GM19468 (cell line): Measurements from ENCODE around the gene ERGIC3.
A peak's percentile ranks its signal among the peaks of the same experiment; 100 is the strongest.

ENCODE experiments used
- ATAC-seq: cut with Tn5 transposase; IDR thresholded peaks from one replicate; pipeline ENCODE4 v1.9.1; 2021; ENCODE audit warnings: mild to moderate bottlenecking, moderate library complexity, moderate number of reproducible peaks; ENCODE audit not compliant: unreplicated experiment; ENCODE audit errors: extremely low read depth

Gene ERGIC3

DNA sequence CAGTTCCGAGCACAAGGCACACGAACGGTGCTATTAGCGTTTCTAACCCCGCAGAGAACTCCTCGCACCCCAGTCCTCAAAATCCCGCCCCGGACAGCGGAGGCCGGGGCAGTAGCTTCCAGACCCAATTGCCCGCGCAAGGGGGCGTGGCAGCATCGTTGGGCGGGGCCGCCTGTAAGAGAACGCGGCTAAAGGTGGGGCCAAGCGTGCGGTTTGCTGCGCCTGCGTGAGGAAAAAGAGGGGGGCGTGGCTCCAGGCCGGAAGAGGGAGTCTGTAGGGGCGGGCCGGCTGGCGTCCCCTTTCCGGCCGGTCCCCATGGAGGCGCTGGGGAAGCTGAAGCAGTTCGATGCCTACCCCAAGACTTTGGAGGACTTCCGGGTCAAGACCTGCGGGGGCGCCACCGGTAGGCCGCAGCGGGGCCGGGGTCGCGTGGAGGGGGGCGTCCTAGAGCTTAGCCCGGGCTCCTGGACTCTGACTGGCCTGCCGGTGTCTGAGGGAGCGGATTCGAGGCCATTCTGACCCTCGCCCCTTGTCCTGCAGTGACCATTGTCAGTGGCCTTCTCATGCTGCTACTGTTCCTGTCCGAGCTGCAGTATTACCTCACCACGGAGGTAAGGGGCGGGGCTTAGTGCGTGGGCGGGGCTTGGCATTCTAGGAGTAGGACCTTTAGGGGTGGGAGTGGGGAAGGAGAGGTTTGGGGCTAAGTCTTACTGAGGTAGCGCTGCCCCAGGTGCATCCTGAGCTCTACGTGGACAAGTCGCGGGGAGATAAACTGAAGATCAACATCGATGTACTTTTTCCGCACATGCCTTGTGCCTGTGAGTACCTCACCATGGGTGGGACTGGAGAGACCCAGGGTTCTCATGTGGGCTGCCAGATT lies at the start of gene ERGIC3:
Gene ERGIC3 (plus strand): TSS at position 296 of the 880 bp plus-strand sequence. CDS start 20 bp downstream, at position 316.
- peak; percentile 69 for ATAC-seq

- ATAC-seq = no peak
Measured at GRCh38 chr20:35492352-35492751, 49.5 kb upstream of the ERGIC3 start.

- ATAC-seq = no peak
Measured at GRCh38 chr20:35496481-35496880, 45.4 kb upstream of the ERGIC3 start.

- no peak for ATAC-seq
Measured at GRCh38 chr20:35497320-35497719, 44.6 kb upstream of the ERGIC3 start.

- no peak for ATAC-seq
Measured at GRCh38 chr20:35497780-35498189, 44.1 kb upstream of the ERGIC3 start.

DNA sequence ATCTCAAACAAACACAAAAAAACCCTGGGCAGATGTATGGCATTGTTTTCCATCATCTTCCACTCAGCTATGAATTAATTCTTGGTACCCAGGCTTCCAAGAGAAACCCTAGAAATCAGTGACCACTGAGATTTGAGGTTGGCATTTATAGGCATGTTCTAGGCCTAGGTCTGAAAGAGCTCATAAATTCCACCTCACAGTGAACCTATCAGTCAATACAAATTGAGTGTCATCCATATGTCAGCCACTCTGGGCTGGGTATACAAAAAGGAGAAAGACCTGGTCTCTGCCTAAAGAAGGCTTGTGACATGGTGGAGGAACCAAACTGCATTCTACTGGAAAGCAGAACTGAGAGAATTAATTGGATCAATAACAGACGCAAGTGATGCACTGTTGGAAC lies 42.6 kb upstream of the ERGIC3 start:
- no peak for ATAC-seq

DNA sequence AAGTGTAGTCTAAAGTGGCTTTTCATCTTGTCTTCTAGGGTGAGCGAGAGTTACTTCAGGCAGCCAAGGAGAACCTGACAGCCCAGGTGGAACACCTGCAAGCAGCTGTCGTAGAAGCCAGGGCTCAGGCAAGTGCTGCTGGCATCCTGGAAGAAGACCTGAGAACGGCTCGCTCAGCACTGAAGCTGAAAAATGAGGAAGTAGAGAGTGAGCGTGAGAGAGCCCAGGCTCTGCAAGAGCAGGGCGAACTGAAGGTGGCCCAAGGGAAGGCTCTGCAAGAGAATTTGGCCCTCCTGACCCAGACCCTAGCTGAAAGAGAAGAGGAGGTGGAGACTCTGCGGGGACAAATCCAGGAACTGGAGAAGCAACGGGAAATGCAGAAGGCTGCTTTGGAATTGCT lies 39.5 kb upstream of the ERGIC3 start:
- ATAC-seq = no peak

DNA sequence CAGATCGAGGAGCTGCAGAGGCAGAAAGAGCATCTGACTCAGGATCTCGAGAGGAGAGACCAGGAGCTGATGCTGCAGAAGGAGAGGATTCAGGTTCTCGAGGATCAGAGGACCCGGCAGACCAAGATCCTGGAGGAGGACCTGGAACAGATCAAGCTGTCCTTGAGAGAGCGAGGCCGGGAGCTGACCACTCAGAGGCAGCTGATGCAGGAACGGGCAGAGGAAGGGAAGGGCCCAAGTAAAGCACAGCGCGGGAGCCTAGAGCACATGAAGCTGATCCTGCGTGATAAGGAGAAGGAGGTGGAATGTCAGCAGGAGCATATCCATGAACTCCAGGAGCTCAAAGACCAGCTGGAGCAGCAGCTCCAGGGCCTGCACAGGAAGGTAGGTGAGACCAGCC lies 38.6 kb upstream of the ERGIC3 start:
- ATAC-seq = no peak

DNA sequence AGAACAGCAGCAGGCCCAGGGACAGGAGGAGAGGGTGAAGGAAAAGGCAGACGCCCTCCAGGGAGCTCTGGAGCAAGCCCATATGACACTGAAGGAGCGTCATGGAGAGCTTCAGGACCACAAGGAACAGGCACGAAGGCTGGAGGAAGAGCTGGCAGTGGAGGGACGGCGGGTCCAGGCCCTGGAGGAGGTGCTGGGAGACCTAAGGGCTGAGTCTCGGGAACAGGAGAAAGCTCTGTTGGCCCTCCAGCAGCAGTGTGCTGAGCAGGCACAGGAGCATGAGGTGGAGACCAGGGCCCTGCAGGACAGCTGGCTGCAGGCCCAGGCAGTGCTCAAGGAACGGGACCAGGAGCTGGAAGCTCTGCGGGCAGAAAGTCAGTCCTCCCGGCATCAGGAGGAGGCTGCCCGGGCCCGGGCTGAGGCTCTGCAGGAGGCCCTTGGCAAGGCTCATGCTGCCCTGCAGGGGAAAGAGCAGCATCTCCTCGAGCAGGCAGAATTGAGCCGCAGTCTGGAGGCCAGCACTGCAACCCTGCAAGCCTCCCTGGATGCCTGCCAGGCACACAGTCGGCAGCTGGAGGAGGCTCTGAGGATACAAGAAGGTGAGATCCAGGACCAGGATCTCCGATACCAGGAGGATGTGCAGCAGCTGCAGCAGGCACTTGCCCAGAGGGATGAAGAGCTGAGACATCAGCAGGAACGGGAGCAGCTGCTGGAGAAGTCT lies 37.9 kb upstream of the ERGIC3 start:
- ATAC-seq = no peak

DNA sequence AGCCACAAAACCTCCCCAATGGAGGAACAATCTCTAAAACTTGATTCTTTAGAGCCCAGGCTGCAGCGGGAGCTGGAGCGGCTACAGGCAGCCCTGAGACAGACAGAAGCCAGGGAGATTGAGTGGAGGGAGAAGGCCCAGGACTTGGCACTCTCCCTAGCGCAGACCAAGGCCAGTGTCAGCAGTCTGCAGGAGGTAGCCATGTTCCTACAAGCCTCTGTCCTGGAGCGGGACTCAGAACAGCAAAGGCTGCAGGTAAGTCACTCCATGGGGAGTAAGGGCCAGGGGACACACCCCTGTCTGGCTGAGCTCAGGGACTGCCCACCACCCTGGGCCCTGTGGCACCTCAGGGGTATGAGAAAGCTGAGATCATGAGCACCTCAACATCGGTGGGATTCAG lies 37.1 kb upstream of the ERGIC3 start:
- ATAC-seq = no peak

DNA sequence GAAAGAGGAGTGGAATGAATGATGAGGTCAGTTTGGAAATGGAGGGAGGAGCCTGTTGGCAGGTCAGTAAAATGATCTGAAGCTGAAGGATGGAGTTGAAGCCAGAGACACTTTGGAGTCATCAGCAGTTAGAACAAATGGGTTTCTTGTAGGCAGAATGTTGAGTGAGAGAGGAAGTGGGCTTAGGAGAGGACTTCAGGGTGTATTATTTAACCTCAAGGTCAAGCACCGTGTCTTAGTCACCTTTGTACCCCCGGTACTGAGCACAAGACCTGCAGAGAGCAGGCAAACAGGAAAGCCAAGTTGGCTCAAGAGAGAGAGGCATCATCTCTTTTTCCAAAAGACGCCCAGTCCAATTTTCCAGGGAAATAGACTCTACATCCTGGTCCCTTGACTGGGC lies 35.7 kb upstream of the ERGIC3 start:
- ATAC-seq = no peak

DNA sequence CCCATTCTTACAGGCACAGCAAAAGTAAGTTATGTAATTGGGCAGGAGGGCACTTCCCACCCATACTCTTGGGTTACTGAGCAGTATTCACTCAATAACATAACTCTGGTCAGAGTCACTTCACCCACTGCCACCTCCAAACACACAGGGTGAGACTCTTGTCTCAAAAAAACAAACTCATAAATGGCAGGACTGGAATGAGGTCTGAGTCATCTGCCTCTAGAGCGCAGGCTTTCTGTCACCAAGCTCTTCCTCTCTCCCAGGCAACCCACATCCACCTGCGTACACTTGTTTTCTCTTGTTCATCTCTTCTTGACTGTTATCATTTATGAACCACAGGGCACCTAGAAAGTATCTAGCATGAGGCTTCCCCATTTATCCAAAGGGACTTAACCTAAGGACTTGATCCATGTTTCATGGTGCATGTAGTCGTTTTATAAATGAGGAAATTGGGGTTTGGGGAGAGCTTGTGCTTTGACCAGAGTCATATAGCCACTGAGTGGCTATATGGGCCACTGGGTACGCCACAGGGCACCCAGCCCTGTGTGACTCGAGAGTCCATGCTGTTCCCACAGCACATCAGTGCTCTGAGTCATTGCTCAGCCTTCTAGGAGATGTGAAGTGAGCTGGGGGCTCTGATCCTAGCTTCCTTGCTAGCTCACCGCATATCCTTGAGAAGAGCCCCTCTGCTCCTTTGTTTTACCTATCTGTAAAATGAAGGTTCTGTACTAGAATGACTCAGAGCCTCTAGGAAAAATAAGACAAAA lies 34.8 kb upstream of the ERGIC3 start:
- ATAC-seq = no peak

DNA sequence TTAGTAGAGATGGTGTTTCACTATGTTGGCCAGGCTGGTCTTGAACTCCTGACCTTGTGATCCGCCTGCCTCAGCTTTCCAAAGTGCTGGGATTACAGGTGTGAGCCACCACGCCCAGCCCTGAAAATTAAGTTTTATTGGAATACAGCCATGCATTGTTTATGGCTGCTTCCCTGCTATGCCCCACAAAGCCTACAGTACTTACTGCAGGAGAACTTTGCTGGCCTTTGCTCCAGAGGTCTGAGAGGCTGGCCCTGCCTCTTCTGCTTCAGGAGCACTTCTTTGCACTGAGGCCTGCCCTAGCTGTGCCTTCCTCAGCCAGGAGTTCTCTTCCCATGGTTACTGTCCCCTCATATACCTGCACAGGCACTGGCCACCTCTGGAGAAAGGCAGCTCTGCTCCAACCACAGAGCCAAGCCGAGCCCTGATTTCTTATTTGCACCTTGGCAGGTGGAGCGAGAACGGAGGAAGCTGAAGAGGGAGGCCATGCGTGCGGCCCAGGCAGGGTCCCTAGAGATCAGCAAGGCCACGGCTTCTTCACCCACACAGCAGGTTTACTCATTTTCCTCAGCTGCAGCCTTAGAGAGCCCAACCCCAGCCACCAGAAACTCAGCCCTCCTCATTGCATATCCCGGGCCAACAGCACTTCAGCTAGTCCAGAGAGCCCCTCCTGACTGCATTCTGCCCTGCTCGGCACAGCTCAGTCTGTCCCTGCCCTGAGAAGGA lies 33.2 kb upstream of the ERGIC3 start:
- no peak for ATAC-seq

- ATAC-seq = no peak
Measured at GRCh38 chr20:35510951-35511735, 30.7 kb upstream of the ERGIC3 start.

DNA sequence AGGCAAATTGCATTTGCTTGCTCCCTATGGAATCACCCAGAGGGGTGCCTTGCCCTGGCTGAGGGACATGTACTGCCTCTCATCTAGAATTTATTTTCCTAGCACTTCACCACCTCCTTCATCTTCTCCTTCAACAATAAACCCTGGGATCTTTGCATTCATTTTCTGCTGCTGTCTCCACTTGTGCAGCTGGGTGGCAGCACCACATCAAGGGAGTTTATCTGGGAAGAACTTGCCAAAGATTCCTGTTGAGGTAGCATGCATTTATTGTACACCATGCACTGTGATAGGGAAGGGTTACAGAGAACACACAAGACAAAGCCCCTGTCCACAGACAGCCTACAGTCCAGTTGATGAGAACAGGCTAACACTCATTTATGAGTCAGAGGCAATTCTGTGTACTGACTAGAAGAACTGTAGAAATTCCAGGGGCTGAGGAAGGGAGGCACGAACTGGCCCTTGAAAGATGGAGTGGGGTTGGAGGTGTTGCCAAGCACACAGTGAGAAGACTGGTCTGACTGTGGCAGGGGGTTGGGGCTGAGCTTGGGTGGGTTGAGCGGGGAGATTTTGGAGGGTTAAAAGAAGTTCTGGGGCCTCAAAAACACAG lies 30.0 kb upstream of the ERGIC3 start:
- no peak for ATAC-seq

GRCh38 chr20:35514371-35514932 lies 27.4 kb upstream of the ERGIC3 start:
- no peak for ATAC-seq

- ATAC-seq = no peak
Measured at GRCh38 chr20:35515341-35515740, 26.5 kb upstream of the ERGIC3 start.

DNA sequence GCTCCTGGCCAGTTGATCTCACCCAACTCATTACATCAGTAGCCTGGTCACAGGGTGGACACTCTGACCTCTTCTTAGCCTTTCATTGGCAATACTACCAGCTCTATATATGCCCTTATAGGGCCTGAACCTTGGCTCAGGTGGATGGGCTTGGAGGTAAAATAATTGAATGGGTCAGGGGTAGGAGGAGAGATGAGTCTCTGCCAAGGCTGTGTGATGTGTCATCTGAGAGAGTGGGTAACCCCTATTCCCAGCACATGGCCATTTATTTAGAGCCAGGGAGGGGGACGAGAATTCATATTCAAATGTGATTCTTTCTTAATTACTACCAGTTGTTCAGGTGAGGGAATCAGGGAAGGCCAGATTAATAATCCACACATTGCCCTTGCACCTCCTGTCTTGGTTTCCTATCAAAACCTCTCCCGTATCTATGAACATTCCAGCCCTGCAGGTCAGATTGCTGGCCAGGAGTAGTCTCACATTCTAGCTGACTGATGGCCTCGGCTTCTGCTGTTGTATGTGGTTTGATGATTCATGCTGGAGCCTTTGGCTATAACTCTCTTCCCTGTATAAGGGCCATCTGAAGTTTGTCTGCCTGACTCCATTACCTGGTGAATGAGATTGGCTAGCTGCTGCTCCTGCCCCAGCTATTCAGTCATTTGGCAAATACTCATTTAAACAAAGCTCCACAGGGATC lies 25.8 kb upstream of the ERGIC3 start:
- no peak for ATAC-seq
